Stimulated activated CD8-positive, alpha-beta memory T cell treated with anti-CD3 and anti-CD28 coated beads, Interleukin-4, amount 100 ng/mL, for 24 hours (primary cell): Measurements from ENCODE around the gene B3GAT1.

ENCODE experiments used
- DNase-seq: peaks from one replicate; pipeline ENCODE4 v3.0.0-alpha.2; 2020; ENCODE audit warnings: low read depth

Gene B3GAT1

GRCh38 chr11:134409552-134410429, 2.3 kb downstream of the B3GAT1 start:
- DNase-seq: no peak

GRCh38 chr11:134407923-134408322, 4.1 kb downstream of the B3GAT1 start:
- no peak for DNase-seq

- DNase-seq: no peak
Observed at GRCh38 chr11:134407321-134407828, 4.7 kb downstream of the B3GAT1 start.

- DNase-seq: no peak
Observed at GRCh38 chr11:134406264-134407185, 5.5 kb downstream of the B3GAT1 start.

- DNase-seq: no peak
Observed at GRCh38 chr11:134405841-134406240, 6.2 kb downstream of the B3GAT1 start.

- DNase-seq: no peak
Observed at GRCh38 chr11:134405436-134405835, 6.6 kb downstream of the B3GAT1 start.

- no peak for DNase-seq
Observed at GRCh38 chr11:134404575-134405341, 7.3 kb downstream of the B3GAT1 start.

- DNase-seq: no peak
Observed at GRCh38 chr11:134402910-134403309, 9.1 kb downstream of the B3GAT1 start.

GRCh38 chr11:134401825-134402809, 9.9 kb downstream of the B3GAT1 start:
- no peak for DNase-seq

GRCh38 chr11:134399996-134400395, 12.0 kb downstream of the B3GAT1 start:
- no peak for DNase-seq

- no peak for DNase-seq
Observed at GRCh38 chr11:134399293-134399654, 12.8 kb downstream of the B3GAT1 start.

GRCh38 chr11:134398644-134399292, 13.3 kb downstream of the B3GAT1 start:
- DNase-seq: no peak

GRCh38 chr11:134398079-134398444, 14.0 kb downstream of the B3GAT1 start:
- DNase-seq: no peak

GRCh38 chr11:134397304-134398078, 14.6 kb downstream of the B3GAT1 start:
- no peak for DNase-seq

- no peak for DNase-seq
Observed at GRCh38 chr11:134395002-134395401, 17.0 kb downstream of the B3GAT1 start.

GRCh38 chr11:134394311-134394710, 17.7 kb downstream of the B3GAT1 start:
- DNase-seq: no peak

GRCh38 chr11:134393638-134394037, 18.4 kb downstream of the B3GAT1 start:
- no peak for DNase-seq

GRCh38 chr11:134392953-134393615, 19.0 kb downstream of the B3GAT1 start:
- no peak for DNase-seq

GRCh38 chr11:134391656-134392055, 20.4 kb downstream of the B3GAT1 start:
- DNase-seq: no peak
